HG03571 (cell line): ENCODE measurements around the gene HSPH1.
"Not testable (repeated sequence)": the region's sequence is repeated elsewhere in the genome, so short reads cannot be mapped to it uniquely, and the experiment has no call there.

Experiments used
- ATAC-seq: cut with Tn5 transposase; IDR thresholded peaks from one replicate; pipeline ENCODE4 v1.9.1; 2021; ENCODE audit not compliant: unreplicated experiment

The HSPH1 gene

GRCh38 chr13:31100721-31101120 lies 61.0 kb downstream of the HSPH1 start:
- ATAC-seq: no peak

GRCh38 chr13:31097911-31098434 lies 63.7 kb downstream of the HSPH1 start:
- not testable (repeated sequence) for ATAC-seq

- ATAC-seq: no peak
Measured at GRCh38 chr13:31096654-31097302, 64.9 kb downstream of the HSPH1 start.

GRCh38 chr13:31094331-31095015 lies 67.2 kb downstream of the HSPH1 start:
- ATAC-seq: no peak

GRCh38 chr13:31093145-31093885 lies 68.4 kb downstream of the HSPH1 start:
- ATAC-seq: no peak

GRCh38 chr13:31092646-31093045 lies 69.1 kb downstream of the HSPH1 start:
- no peak for ATAC-seq

GRCh38 chr13:31090961-31091624 lies 70.6 kb downstream of the HSPH1 start:
- no peak for ATAC-seq

- no peak for ATAC-seq
Measured at GRCh38 chr13:31090096-31090495, 71.6 kb downstream of the HSPH1 start.

- no peak for ATAC-seq
Measured at GRCh38 chr13:31089649-31090048, 72.1 kb downstream of the HSPH1 start.

- ATAC-seq: no peak
Measured at GRCh38 chr13:31088826-31089420, 72.8 kb downstream of the HSPH1 start.
